ENCODE data around the gene TDRKH.
A peak's percentile ranks its signal among the peaks of the same experiment; 100 is the strongest.

Gene TDRKH

DNA sequence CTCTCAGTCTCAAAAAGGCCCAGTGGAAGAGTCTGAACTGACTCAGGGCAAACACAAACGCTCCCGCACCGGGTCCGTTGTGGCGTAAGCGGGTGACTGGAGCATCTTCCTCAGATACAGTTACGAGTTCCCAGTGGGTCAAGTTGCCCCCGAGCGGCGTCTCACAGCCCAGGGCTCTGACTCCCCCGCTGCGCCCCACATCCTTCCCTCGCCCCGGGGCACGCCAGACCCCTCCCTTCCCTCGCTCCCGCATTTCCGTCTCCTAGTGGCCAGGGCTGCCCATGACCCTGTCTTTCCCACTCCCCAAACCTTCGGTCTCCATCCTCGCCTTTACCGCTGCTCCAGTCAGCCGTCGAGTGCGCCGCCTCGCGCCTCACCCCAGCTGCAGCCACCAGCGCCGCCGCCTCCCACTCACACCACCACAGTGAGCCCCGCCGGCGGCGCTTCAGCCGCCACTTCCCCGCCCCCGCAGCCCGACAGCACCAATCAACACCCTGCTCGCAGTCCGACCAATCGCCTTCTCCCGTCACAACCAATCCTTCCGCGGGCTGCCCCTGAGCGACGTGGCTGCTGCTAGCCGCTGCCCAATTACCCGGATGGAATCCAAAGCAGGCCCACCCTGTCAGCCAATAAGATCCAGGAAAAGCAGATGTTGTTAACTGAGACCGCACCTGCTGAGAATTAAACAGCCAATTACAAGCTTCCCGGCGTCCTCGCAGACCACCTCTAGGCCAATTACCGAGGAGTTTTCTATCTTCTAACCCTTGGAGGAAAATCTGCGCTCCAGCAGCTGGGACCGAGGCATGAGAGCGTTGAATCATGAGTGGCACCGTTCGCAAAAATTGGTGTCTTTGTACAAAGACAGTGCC, at the start of gene TDRKH:
Gene TDRKH, minus strand, starts transcription at position 430 of the 869 bp plus-strand sequence. CDS start 7,478 bp downstream, outside the sequence.
- DNase-seq: peak; percentile 98 to 99

GRCh38 chr1:151839457-151840403, 49.4 kb upstream of the TDRKH start, which contains the start of gene C2CD4D:
Gene C2CD4D (minus strand): TSS chr1:151839820. CDS start chr1:151838989, 831 bp downstream.
- peak; percentile 83 to 85 for DNase-seq

GRCh38 chr1:151839082-151839412, 48.7 kb upstream of the TDRKH start:
- no peak for DNase-seq

- DNase-seq: no peak
These were observed 48.2 kb upstream of the TDRKH start for GRCh38 chr1:151838222-151839081.

- DNase-seq: no peak
These were observed 47.6 kb upstream of the TDRKH start for GRCh38 chr1:151837884-151838221.

- DNase-seq: no peak
These were observed 46.9 kb upstream of the TDRKH start for GRCh38 chr1:151837197-151837596.

- no peak for DNase-seq
These were observed 45.3 kb upstream of the TDRKH start for GRCh38 chr1:151835596-151835995.

GRCh38 chr1:151834239-151834638, 43.9 kb upstream of the TDRKH start:
- no peak for DNase-seq

- DNase-seq: no peak
These were observed 43.0 kb upstream of the TDRKH start for GRCh38 chr1:151833172-151833900.

- DNase-seq: peak; percentile 35 to 46
These were observed 42.1 kb upstream of the TDRKH start for GRCh38 chr1:151832318-151832980.

GRCh38 chr1:151831605-151832004, 41.3 kb upstream of the TDRKH start, which contains the start of gene RORC:
Gene RORC (minus strand): TSS chr1:151831802. CDS start chr1:151831764, 38 bp downstream.
- no peak for DNase-seq

GRCh38 chr1:151831256-151831591, 40.9 kb upstream of the TDRKH start:
- DNase-seq: no peak

GRCh38 chr1:151830055-151830454, 39.8 kb upstream of the TDRKH start:
- DNase-seq: no peak

DNA sequence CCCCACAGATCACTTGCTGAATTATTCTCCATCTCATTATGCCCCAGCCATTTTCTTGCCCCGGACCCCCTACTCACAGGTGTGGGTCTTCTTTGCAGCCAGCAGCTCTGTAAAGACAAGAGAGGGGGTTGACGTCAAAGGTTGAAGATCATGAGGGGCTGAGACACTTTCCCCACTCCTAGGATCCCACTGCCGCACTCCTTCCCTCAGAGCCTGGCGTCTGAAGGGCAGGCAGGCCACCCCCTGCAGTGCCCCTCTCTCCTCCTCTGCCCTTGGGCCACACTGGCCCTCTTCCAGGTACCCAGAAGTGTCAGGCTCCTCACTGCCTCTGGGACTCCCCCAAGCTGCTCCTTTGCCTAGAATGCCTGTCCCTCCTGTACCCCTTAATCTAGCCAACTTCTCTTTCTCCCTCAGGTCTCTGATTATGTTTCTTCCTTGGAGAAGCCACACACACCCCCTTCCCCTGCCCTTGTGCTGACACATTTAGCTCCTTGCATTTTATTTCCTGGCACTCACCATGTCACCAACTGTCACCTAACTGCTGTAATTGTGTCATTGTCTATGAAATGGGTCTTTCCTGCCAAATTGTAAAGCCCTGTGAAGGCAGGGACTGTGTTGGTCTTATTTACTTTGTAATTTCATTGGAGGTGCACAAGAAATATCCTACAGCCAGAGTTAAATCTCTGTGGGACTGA, 39.2 kb upstream of the TDRKH start:
- no peak for DNase-seq

DNA sequence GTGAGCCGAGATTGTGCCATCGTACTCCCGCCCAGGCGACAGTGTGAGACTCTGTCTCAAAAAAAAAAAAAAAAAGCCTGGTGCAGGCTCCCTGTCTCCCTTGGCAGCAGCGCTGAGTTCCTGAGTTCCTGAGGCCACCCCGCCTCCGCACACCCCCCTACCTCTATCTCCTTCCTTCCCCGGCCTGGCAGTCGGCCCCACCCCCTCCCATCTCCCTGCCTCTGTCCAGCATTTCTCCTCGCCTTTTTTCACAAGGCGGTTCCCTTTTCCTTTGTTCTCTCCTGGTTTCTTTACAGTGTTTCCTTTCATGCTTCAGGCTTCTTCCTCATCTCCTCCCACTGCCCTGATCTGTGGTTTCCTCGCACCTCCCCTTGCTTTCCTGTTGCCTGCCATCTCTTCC, 38.6 kb upstream of the TDRKH start:
- no peak for DNase-seq

GRCh38 chr1:151827853-151828252, 37.6 kb upstream of the TDRKH start:
- DNase-seq: no peak

GRCh38 chr1:151825751-151826660, 35.7 kb upstream of the TDRKH start:
- DNase-seq: no peak

GRCh38 chr1:151825204-151825603, 34.9 kb upstream of the TDRKH start:
- DNase-seq: no peak

DNA sequence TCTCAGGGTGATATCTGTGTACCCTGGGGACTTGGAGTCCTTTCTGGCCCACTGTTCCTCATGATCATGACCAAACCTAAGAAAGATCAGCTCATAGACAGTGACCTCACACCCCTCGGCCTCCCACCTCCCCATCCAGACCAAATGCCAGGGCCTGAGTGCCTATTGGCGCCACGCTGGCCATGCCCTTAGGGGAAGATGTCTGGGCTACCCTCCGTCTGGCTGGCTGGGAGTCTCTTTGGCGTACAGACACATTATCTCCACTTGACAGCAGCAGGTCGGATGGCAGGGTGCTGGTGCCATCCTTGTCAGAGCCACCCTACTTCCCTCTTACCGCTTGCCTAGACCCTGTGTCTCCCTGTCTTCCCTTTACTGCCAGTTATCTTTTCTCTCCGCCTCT, 32.9 kb upstream of the TDRKH start:
- DNase-seq: no peak

DNA sequence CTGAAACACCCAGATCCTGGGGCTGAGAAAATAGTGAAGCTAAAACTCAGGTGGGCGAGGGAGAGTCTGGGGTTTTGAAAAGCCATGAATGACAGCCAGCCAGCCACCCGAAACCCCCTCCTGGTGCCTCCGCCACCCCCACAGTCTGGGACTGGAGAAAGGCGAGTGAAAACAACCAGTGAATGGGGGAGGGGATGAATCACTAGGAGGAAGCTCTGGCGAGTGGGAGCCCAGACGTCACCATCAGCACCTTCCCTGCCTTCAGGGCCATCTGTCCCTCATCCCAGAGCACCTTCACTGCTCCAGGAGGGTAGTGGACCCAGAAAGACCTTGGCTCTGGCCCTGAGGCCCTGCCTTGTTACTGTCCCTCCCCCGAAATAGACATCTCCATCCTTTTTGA, 32.1 kb upstream of the TDRKH start:
- no peak for DNase-seq

All from hippocampal formation (tissue), 2 donors.